ENCODE results near the gene KRT14. TPM values are rescaled to one million over a fixed set of nuclear protein-coding genes. Genes with fewer than 3 reads are reported as not detected.
"Not testable (repeated sequence)": the region's sequence is repeated elsewhere in the genome, so short reads cannot be mapped to it uniquely, and the experiment has no call there.

KRT14 gene
- total RNA-seq, 1 donor from 2014 or later: 212 TPM

GRCh38 chr17:41547921-41548843 lies 38.5 kb downstream of the KRT14 start:
- peak; percentile 82 for DNase-seq (ENCODE audit: low spot score)

DNA sequence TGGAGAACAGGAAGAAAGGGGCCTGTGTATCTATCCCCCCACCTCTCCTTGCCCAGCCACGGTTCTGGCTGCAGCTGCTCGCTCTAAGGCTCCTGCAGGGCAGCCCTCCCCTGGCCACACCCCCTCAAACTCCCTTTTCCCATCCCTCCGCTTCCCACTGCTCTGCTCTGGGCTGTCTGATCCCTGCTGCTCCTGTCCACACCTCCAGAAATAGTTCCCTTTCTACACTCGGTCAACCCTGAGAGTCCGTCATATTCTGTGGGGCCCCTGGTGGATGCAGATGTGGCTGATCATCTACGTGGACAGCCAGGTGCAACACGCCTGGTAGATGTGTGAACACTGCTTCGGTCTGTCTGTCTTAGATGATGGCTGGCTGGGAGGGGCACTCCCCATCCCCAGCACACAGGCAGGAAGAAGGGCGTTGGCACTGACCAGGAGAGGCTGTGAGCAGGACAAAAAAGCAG lies 39.3 kb downstream of the KRT14 start:
- DNase-seq (ENCODE audit: low spot score): peak; percentile 27

GRCh38 chr17:41546819-41547218 lies 39.9 kb downstream of the KRT14 start:
- no peak for DNase-seq (ENCODE audit: low spot score)

- DNase-seq (ENCODE audit: low spot score): no peak
Measured at GRCh38 chr17:41545829-41546410, 40.8 kb downstream of the KRT14 start.

- DNase-seq (ENCODE audit: low spot score): no peak
Measured at GRCh38 chr17:41544935-41545334, 41.8 kb downstream of the KRT14 start.

- peak; percentile 80 for DNase-seq (ENCODE audit: low spot score)
Measured at GRCh38 chr17:41544491-41544892, 42.2 kb downstream of the KRT14 start.

GRCh38 chr17:41542786-41543185 lies 43.9 kb downstream of the KRT14 start:
- not testable (repeated sequence) for DNase-seq (ENCODE audit: low spot score)

DNA sequence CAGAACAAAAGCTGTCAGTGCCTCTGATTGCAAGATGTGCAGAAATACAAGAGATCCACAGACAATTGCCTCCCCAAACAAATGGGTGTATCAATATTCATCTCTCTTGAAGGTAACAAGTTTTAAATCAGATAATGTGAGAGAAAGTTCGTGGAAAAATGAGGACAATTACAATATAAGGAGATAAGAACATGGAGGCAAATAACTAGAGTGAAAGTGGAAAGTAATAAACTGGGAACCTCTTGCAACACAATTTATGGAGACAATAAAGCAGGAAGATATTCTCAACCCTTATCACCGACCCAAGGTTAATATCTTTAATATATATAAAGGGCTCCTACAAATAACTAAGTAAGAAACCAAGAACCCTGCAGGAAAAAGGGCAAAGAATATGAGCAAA lies 44.3 kb downstream of the KRT14 start:
- DNase-seq (ENCODE audit: low spot score): no peak

GRCh38 chr17:41540921-41541625 lies 45.6 kb downstream of the KRT14 start:
- no peak for DNase-seq (ENCODE audit: low spot score)

DNA sequence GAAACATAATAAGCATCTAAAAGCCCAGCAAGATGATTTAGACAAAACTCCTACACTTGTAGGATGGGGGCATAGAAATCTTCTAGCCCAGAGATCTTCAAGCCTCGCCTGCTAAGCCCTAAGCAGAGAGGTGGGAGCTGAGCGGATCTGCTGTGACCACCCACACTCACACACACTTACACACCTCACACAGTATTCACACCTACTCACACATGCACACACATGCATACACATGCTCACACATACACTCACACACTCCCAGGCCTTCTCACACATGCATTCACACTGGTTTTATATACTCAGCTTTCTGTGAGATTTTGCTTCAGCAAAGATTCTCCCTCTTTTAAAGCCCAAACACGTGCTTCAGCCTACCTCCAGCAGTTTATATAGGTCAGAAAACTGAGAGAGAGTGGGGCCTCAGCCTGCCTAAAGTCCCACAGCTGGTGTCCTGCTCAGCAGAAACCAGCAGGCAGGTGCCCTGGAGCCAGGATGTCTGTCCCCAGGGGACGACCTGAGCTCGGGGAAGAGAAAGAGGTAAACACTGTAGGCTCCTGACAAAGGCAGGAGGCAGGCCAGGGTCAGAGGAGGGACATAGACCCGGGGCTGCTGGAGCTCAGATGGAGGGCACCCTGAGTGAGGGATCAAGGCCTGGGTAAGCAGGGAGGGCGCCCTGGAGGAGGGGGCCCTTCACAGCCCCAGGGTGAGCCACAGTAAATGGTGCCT lies 46.6 kb downstream of the KRT14 start:
- no peak for DNase-seq (ENCODE audit: low spot score)

GRCh38 chr17:41539071-41539492 lies 47.6 kb downstream of the KRT14 start:
- DNase-seq (ENCODE audit: low spot score): peak; percentile 62

DNA sequence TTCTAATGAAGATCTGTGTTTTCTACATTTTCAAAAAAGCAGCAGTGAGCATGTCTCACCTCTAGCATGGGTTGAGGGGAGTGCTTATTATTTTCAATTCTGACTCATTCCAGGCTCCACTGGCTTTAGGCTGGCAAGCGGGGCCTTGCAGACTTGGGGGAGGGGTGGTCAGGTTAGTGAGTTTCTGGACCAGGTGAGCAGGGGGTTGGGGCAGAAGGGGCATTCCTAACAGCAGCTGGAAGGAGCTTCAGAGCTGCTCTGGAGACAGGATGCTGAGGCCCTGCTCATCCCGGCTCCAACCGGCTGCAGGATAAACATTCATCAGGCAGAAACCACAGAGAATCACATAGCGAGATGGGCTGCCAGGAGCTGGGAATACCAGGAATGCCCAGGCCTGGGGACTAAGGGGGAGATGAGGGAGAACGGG lies 48.1 kb downstream of the KRT14 start:
- DNase-seq (ENCODE audit: low spot score): peak; percentile 74

- no peak for DNase-seq (ENCODE audit: low spot score)
Measured at GRCh38 chr17:41537990-41538389, 48.7 kb downstream of the KRT14 start.

GRCh38 chr17:41537614-41537954 lies 49.1 kb downstream of the KRT14 start:
- no peak for DNase-seq (ENCODE audit: low spot score)

DNA sequence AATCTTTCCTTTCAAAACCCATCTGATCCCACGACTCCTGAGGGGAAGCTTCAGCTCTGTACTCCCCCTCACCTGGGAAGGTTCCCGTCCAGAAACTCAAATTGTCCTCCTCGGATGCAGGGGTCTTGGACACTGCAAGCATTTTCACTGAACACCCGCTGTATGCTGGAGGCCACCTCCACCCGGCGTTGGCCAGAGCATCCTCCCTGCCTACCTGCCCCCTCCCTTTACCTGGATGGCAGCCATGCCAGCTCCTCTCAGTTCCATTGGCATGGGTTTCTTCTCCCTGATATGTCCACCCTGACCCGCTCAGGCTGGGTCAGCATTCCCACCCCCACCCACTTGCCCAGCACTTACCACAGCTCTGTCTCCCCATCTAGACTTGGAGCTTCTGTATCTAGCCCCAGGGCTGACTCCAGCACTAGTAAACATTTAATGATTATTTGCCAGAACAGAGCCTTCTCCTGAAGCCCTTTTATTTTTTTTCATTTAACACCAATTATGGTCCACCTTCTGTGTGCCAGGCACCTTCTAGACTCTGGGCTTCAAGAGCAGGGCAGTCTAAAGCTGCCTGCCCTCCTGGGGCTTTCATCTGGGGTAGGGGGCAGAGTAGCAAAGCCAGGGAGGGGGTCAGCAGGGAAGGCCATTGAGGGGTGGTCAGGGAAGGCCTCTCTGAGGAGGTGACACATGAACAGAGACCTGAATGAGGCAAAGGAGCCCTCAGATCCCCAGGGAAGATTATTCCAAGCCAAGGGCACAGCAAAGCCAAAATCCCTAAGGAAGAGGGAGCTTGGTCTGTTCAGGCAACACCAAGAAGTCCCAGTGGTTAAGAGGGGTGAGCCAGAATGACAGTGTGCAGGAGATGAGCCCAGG lies 49.7 kb downstream of the KRT14 start:
- no peak for DNase-seq (ENCODE audit: low spot score)

DNA sequence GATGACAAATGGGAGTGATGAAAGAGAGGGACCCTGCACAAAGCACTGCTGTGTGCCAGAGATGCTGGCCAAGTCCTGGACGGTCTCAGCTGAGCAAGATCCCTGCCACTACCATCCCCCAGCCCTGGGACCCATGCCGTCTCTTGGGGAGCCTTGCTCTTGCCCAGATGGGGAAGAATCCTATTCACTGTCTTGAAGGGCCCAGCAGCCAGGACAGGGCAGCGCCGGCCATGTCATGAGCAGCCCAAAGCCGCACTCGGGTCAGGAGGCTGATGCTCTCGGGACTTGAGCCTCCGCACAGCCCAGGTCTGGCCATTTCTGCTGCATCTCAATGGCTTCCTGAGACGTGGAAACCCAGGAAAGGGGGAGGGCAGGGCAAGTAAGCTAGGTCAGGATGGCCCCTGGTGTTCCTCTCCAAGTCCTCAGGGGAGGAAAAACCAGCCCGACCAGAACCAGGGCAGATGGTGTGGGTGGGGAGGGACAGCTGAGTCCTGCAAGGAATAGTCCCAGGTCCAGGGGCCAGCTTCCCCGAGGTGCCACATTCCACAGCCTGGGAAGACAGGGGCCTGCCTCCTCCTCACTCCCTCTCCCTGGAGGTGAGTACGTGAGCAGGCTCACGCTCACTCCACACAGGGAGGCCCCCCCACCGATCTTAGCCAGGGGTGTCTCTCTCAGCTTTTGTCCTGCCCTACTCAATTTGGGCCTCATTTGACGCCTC lies 50.8 kb downstream of the KRT14 start:
- DNase-seq (ENCODE audit: low spot score): peak; percentile 51

- DNase-seq (ENCODE audit: low spot score): no peak
Measured at GRCh38 chr17:41534899-41535546, 51.7 kb downstream of the KRT14 start.

GRCh38 chr17:41533613-41534012 lies 53.1 kb downstream of the KRT14 start:
- no peak for DNase-seq (ENCODE audit: low spot score)

GRCh38 chr17:41532947-41533570 lies 53.6 kb downstream of the KRT14 start:
- no peak for DNase-seq (ENCODE audit: low spot score)

Data from umbilical cord (tissue), 2 donors.